Measurements from ENCODE around the gene NR4A1. TPM values are rescaled to one million over a fixed set of nuclear protein-coding genes. Genes with fewer than 3 reads are reported as not detected.
"Not testable (repeated sequence)": the region's sequence is repeated elsewhere in the genome, so short reads cannot be mapped to it uniquely, and the experiment has no call there.

The NR4A1 gene
- polyA plus RNA-seq, 1 donor from 2014 or later, result 3.4 TPM

- H4K20me1 ChIP-seq (ENCODE audit: insufficient read depth), result no peaks in the 10 kb centered on the region
- TF ChIP-seq EP300 (conservative IDR thresholded peaks at IDR 0.05; ENCODE audit: poor library complexity, severe bottlenecking), result no peak
- no peak for TF ChIP-seq POLR2AphosphoS5 (IDR thresholded peaks at IDR 0.05)
- no peak for TF ChIP-seq EZH2 (IDR thresholded peaks at IDR 0.05; ENCODE audit: borderline replicate concordance, insufficient read depth, low read length, poor library complexity, severe bottlenecking)
- TF ChIP-seq MXI1 (conservative IDR thresholded peaks at IDR 0.05; ENCODE audit: poor library complexity, severe bottlenecking), result no peak
- TF ChIP-seq, protein P1, sequence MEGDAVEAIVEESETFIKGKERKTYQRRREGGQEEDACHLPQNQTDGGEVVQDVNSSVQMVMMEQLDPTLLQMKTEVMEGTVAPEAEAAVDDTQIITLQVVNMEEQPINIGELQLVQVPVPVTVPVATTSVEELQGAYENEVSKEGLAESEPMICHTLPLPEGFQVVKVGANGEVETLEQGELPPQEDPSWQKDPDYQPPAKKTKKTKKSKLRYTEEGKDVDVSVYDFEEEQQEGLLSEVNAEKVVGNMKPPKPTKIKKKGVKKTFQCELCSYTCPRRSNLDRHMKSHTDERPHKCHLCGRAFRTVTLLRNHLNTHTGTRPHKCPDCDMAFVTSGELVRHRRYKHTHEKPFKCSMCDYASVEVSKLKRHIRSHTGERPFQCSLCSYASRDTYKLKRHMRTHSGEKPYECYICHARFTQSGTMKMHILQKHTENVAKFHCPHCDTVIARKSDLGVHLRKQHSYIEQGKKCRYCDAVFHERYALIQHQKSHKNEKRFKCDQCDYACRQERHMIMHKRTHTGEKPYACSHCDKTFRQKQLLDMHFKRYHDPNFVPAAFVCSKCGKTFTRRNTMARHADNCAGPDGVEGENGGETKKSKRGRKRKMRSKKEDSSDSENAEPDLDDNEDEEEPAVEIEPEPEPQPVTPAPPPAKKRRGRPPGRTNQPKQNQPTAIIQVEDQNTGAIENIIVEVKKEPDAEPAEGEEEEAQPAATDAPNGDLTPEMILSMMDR (IDR thresholded peaks at IDR 0.05; ENCODE audit: poor library complexity, severe bottlenecking), result no peak
- no peak for TF ChIP-seq SMC3 (conservative IDR thresholded peaks at IDR 0.05; ENCODE audit: poor library complexity)
- no peak for TF ChIP-seq TAF1 (IDR thresholded peaks at IDR 0.05; ENCODE audit: low read depth)
- TF ChIP-seq REST (IDR thresholded peaks at IDR 0.05; ENCODE audit: borderline replicate concordance), result no peak
- TF ChIP-seq RAD21 (conservative IDR thresholded peaks at IDR 0.05), result no peak
Measured at GRCh38 chr12:52097045-52097666, 45.9 kb downstream of the NR4A1 start.

DNA sequence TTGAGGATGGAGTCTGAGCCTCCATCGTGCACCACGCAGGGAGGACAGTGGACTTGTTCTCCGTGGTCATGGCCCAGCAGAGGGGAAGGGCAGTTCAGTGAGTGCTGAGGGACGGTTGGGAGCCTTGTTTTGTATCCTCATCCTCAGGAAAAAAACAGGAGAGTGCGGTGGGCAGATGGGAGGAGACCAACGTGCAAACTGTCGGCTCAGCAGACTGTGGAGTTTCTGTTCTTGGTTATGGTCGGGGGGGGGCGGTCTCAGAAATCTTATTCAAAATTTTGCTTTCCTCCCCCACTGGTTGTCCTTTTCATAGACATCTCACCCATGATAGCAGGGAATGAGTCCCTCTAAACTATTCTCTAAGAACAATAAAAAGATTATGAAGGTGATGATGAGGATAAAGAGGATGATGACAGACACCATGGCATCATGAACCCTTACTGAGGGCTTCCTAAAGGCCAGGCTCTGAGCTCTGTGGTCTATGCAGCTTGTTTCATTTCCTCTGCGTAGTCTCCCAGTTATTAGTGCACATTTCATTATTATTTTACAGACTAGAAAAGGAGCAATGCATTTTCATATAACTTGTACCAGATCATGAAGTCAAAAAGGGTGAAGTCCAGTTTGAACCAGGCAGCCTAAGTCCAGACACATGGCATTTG lies 53.3 kb downstream of the NR4A1 start:
- not testable (repeated sequence) for H3K4me3 ChIP-seq (ENCODE audit: low read length); H4K20me1 ChIP-seq (ENCODE audit: insufficient read depth); H3K27me3 ChIP-seq (ENCODE audit: insufficient read depth, low read depth, low read length); H3K79me2 ChIP-seq (replicated peaks; ENCODE audit: insufficient read depth, low read length); H2AFZ ChIP-seq (ENCODE audit: low read depth, low read length); H3F3A ChIP-seq (ENCODE audit: insufficient read depth, low read length, poor library complexity, severe bottlenecking); H3K36me3 ChIP-seq (ENCODE audit: insufficient read depth, low read length); H3K4me2 ChIP-seq (ENCODE audit: low read length); H3K27ac ChIP-seq (ENCODE audit: low read length); H3K9me3 ChIP-seq (ENCODE audit: low read length); H3K9me2 ChIP-seq (ENCODE audit: insufficient read depth, low read length); H3K9ac ChIP-seq (ENCODE audit: low read length)

More at GRCh38 chr12:52097045-52097666, 45.9 kb downstream of the NR4A1 start:
- Histone ChIP-seq H3K27ac (ENCODE audit: low read length) (no peak overlapping the region), H2AFZ (ENCODE audit: low read depth, low read length) (no peak overlapping the region), H3K9me2 (ENCODE audit: insufficient read depth, low read length) (no peaks in the 10 kb centered on the region), H3K4me3 (ENCODE audit: low read length) (no peak overlapping the region), H3K9me3 (ENCODE audit: low read length) (no peaks in the 10 kb centered on the region), H3F3A (ENCODE audit: insufficient read depth, low read length, poor library complexity, severe bottlenecking) (no peaks in the 10 kb centered on the region), H3K27me3 (ENCODE audit: insufficient read depth, low read depth, low read length) (no peaks in the 10 kb centered on the region), H3K79me2 (replicated peaks; ENCODE audit: insufficient read depth, low read length) (no peaks in the 10 kb centered on the region), H3K4me2 (ENCODE audit: low read length) (no peak overlapping the region), H3K36me3 (ENCODE audit: insufficient read depth, low read length) (no peaks in the 10 kb centered on the region), H3K9ac (ENCODE audit: low read length) (no peak overlapping the region)

Other genes with a start within 250 kb of the NR4A1 start
- 0.06 and 0.21 TPM in 2 replicates for gene FIGNL2, start 202.7 kb upstream of the NR4A1 start, polyA plus RNA-seq
- gene ANKRD33, start 163.3 kb upstream of the NR4A1 start, polyA plus RNA-seq, result not detected in 2 replicates
- gene ACVRL1, start 143.9 kb upstream of the NR4A1 start, polyA plus RNA-seq, result not detected in 2 replicates
- 47.2 and 52.3 TPM in 2 replicates for gene ACVR1B, start 99.7 kb upstream of the NR4A1 start, polyA plus RNA-seq
- 5.4 and 6.1 TPM in 2 replicates for gene TAMALIN, start 44.5 kb upstream of the NR4A1 start, polyA plus RNA-seq
- 53.9 and 55.6 TPM in 2 replicates for gene ATG101, start 18.5 kb downstream of the NR4A1 start, polyA plus RNA-seq
- gene SMIM41, start 28.3 kb downstream of the NR4A1 start, polyA plus RNA-seq, result not detected in 2 replicates
- gene KRT80, start 140.6 kb downstream of the NR4A1 start, polyA plus RNA-seq, result not detected in 2 replicates
- not detected in 2 replicates for gene KRT7, start 181.8 kb downstream of the NR4A1 start, polyA plus RNA-seq
- gene KRT86, start 223.2 kb downstream of the NR4A1 start, polyA plus RNA-seq, result not detected in 2 replicates
- gene KRT81, start 240.1 kb downstream of the NR4A1 start, polyA plus RNA-seq, result not detected in 2 replicates

Measured in neural cell (in vitro differentiated cells).